ENCODE measurements around the gene ZBTB24.
"Not testable (repeated sequence)": the region's sequence is repeated elsewhere in the genome, so short reads cannot be mapped to it uniquely, and the experiment has no call there.

Gene ZBTB24

GRCh38 chr6:109482905-109483734 is at the start of gene ZBTB24:
Gene ZBTB24 (minus strand): TSS chr6:109483219. CDS start chr6:109482026, 1,193 bp downstream.
- DNase-seq, result peak; percentile 96

GRCh38 chr6:109531446-109531845 is 48.4 kb upstream of the ZBTB24 start:
- DNase-seq, result no peak

GRCh38 chr6:109527989-109528388 is 45.0 kb upstream of the ZBTB24 start:
- peak; percentile 68 for DNase-seq

GRCh38 chr6:109526905-109527628 is 44.0 kb upstream of the ZBTB24 start:
- DNase-seq, result peak; percentile 90

- no peak for DNase-seq
Measured at GRCh38 chr6:109524129-109524528, 41.1 kb upstream of the ZBTB24 start.

GRCh38 chr6:109523478-109523877 is 40.5 kb upstream of the ZBTB24 start:
- DNase-seq, result no peak

GRCh38 chr6:109521080-109521479 is 38.1 kb upstream of the ZBTB24 start:
- DNase-seq, result no peak

GRCh38 chr6:109519647-109520046 is 36.6 kb upstream of the ZBTB24 start:
- not testable (repeated sequence) for DNase-seq

GRCh38 chr6:109516929-109517328 is 33.9 kb upstream of the ZBTB24 start:
- no peak for DNase-seq

- DNase-seq, result no peak
Measured at GRCh38 chr6:109515781-109516409, 32.9 kb upstream of the ZBTB24 start.

GRCh38 chr6:109514946-109515345 is 31.9 kb upstream of the ZBTB24 start:
- no peak for DNase-seq

GRCh38 chr6:109513571-109514071 is 30.6 kb upstream of the ZBTB24 start:
- no peak for DNase-seq

GRCh38 chr6:109512271-109512817 is 29.3 kb upstream of the ZBTB24 start:
- no peak for DNase-seq

GRCh38 chr6:109511832-109512231 is 28.8 kb upstream of the ZBTB24 start:
- DNase-seq, result no peak

GRCh38 chr6:109510358-109510757 is 27.3 kb upstream of the ZBTB24 start:
- DNase-seq, result no peak

GRCh38 chr6:109508166-109508860 is 25.3 kb upstream of the ZBTB24 start:
- no peak for DNase-seq

- DNase-seq, result no peak
Measured at GRCh38 chr6:109507490-109508072, 24.6 kb upstream of the ZBTB24 start.

GRCh38 chr6:109506841-109507240 is 23.8 kb upstream of the ZBTB24 start:
- no peak for DNase-seq

GRCh38 chr6:109506314-109506713 is 23.3 kb upstream of the ZBTB24 start:
- DNase-seq, result no peak

- DNase-seq, result no peak
Measured at GRCh38 chr6:109503327-109504224, 20.6 kb upstream of the ZBTB24 start.

GRCh38 chr6:109498936-109499335 is 15.9 kb upstream of the ZBTB24 start:
- no peak for DNase-seq

All from NCI-H82 (cell line).